ENCODE data around the gene MYO15B.

The MYO15B gene

GRCh38 chr17:75589012-75589918 is 1.7 kb downstream of the MYO15B start:
- peak; percentile 4 for TF ChIP-seq CTCF (conservative IDR thresholded peaks at IDR 0.05; ENCODE audit: control insufficient read depth, insufficient read depth, low read depth, low read length)
- peak overlapping the region; percentile 41 for H3K4me3 ChIP-seq (ENCODE audit: control insufficient read depth, low read depth, low read length)
- peak; percentile 56 for DNase-seq (ENCODE audit: low read depth)

GRCh38 chr17:75589919-75590303 is 2.3 kb downstream of the MYO15B start:
- TF ChIP-seq CTCF (conservative IDR thresholded peaks at IDR 0.05; ENCODE audit: control insufficient read depth, insufficient read depth, low read depth, low read length), result no peak
- H3K4me3 ChIP-seq (ENCODE audit: control insufficient read depth, low read depth, low read length), result no peak overlapping the region
- no peak for DNase-seq (ENCODE audit: low read depth)

GRCh38 chr17:75590314-75590761 is 2.7 kb downstream of the MYO15B start:
- H3K4me3 ChIP-seq (ENCODE audit: control insufficient read depth, low read depth, low read length), result no peak overlapping the region
- TF ChIP-seq CTCF (conservative IDR thresholded peaks at IDR 0.05; ENCODE audit: control insufficient read depth, insufficient read depth, low read depth, low read length), result no peak

GRCh38 chr17:75590849-75591721 is 3.5 kb downstream of the MYO15B start:
- TF ChIP-seq CTCF (conservative IDR thresholded peaks at IDR 0.05; ENCODE audit: control insufficient read depth, insufficient read depth, low read depth, low read length), result no peak
- no peak for DNase-seq (ENCODE audit: low read depth)
- no peak overlapping the region for H3K4me3 ChIP-seq (ENCODE audit: control insufficient read depth, low read depth, low read length)

More at GRCh38 chr17:75590314-75590761, 2.7 kb downstream of the MYO15B start:
- DNase-seq (ENCODE audit: low read depth), result no peak

- no peak for DNase-seq (ENCODE audit: low read depth)
Measured at GRCh38 chr17:75591722-75592302, 4.2 kb downstream of the MYO15B start.

More at GRCh38 chr17:75591722-75592302, 4.2 kb downstream of the MYO15B start:
- no peak overlapping the region for H3K4me3 ChIP-seq (ENCODE audit: control insufficient read depth, low read depth, low read length)
- no peak for TF ChIP-seq CTCF (conservative IDR thresholded peaks at IDR 0.05; ENCODE audit: control insufficient read depth, insufficient read depth, low read depth, low read length)

Measured in fibroblast of mammary gland (primary cell).